ENCODE data around the gene CNN2.

Gene CNN2

GRCh38 chr19:1053176-1054101 lies 27.0 kb downstream of the CNN2 start:
- DNase-seq: no peak

- no peak for DNase-seq
Measured at GRCh38 chr19:1054102-1055027, 28.0 kb downstream of the CNN2 start.

- no peak for DNase-seq
Measured at GRCh38 chr19:1055028-1055425, 28.6 kb downstream of the CNN2 start.

GRCh38 chr19:1055886-1056620 lies 29.6 kb downstream of the CNN2 start:
- DNase-seq: no peak

- DNase-seq: no peak
Measured at GRCh38 chr19:1057176-1057855, 30.9 kb downstream of the CNN2 start.

GRCh38 chr19:1058112-1058511 lies 31.7 kb downstream of the CNN2 start:
- no peak for DNase-seq

GRCh38 chr19:1060689-1061088 lies 34.3 kb downstream of the CNN2 start:
- DNase-seq: no peak

GRCh38 chr19:1061987-1062386 lies 35.6 kb downstream of the CNN2 start:
- DNase-seq: no peak

GRCh38 chr19:1062387-1063029 lies 36.1 kb downstream of the CNN2 start:
- no peak for DNase-seq

- peak; percentile 68 for DNase-seq
Measured at GRCh38 chr19:1063030-1063908, 36.9 kb downstream of the CNN2 start.

- no peak for DNase-seq
Measured at GRCh38 chr19:1063909-1064660, 37.7 kb downstream of the CNN2 start.

GRCh38 chr19:1064661-1065605 lies 38.5 kb downstream of the CNN2 start:
- peak; percentile 63 for DNase-seq

- DNase-seq: no peak
Measured at GRCh38 chr19:1065606-1066109, 39.2 kb downstream of the CNN2 start.

GRCh38 chr19:1066251-1066747 lies 39.9 kb downstream of the CNN2 start:
- DNase-seq: no peak

GRCh38 chr19:1066748-1067340 lies 40.4 kb downstream of the CNN2 start, which contains the start of gene ARHGAP45:
ARHGAP45 (plus strand) TSS chr19:1067167; CDS start chr19:1067406, 239 bp downstream.
- peak; percentile 87 for DNase-seq

- peak; percentile 84 for DNase-seq
Measured at GRCh38 chr19:1067341-1067957, 41.0 kb downstream of the CNN2 start.
